CD4-positive, alpha-beta T cell (primary cell): ENCODE measurements around the gene CATSPER4. TPM values are rescaled to one million over a fixed set of nuclear protein-coding genes. Genes with fewer than 3 reads are reported as not detected.

ENCODE experiments used
- ATAC-seq: fragments of 200-7000 bp; cut with Tn5 transposase; one replicate; pipeline ENCODE4 v1.10.0; 2022; ENCODE audit warnings: mild to moderate bottlenecking; ENCODE audit not compliant: poor library complexity
- CTCF ChIA-PET: fragments of 350-600 bp; sonication (Branson Sonifier 250); formaldehyde crosslinking; loops from one replicate; lab custom pipeline; 2021; ENCODE audit warnings: antibody characterized with exemption, inconsistent platforms; lab: Charles Lee
- POLR2A ChIA-PET: fragments of 350-600 bp; sonication (Branson Sonifier 250); formaldehyde crosslinking; loops from one replicate; lab custom pipeline; 2021; ENCODE audit warnings: antibody characterized with exemption, inconsistent platforms; lab: Charles Lee
- DNase-seq, 14 experiments: peaks; one replicate each; pipeline ENCODE4 v3.0.0-alpha.2; 2013 to 2020; ENCODE audit warnings: mixed read lengths in 2 of 14
- H3K27ac ChIP-seq, 2 donors: one replicate each; pipeline versions ENCODE4 v1.5.1 to v1.7.0; 2013; ENCODE audit warnings: low read length in 2 of 2, low read depth in 1 of 2, mild to moderate bottlenecking in 1 of 2
- H3K27me3 ChIP-seq, 2 experiments: 1 replicate in 1 of 2; 2 replicates in 1 of 2; pipeline versions ENCODE4 v1.6.1 to v1.7.0; 2013; ENCODE audit warnings: low read length in 2 of 2, control low read depth in 1 of 2, mild to moderate bottlenecking in 1 of 2, moderate library complexity in 1 of 2; ENCODE audit not compliant: insufficient read depth in 2 of 2, control insufficient read depth in 1 of 2
- H3K36me3 ChIP-seq: one replicate; pipeline ENCODE4 v1.6.1; 2013; ENCODE audit warnings: low read length, control low read depth; ENCODE audit not compliant: insufficient read depth
- H3K4me1 ChIP-seq: one replicate; pipeline ENCODE4 v1.6.1; 2013; ENCODE audit warnings: low read length, control low read depth; ENCODE audit not compliant: insufficient read depth
- H3K4me3 ChIP-seq: one replicate; pipeline ENCODE4 v1.5.1; 2013; ENCODE audit warnings: mild to moderate bottlenecking, low read length, moderate library complexity
- H3K9me3 ChIP-seq, 2 experiments: 1 replicate in 1 of 2; 2 replicates in 1 of 2; pipeline versions ENCODE4 v1.6.1 to v1.7.0; 2013; ENCODE audit warnings: low read length in 2 of 2, mild to moderate bottlenecking in 2 of 2, control low read depth in 1 of 2, moderate library complexity in 1 of 2; ENCODE audit not compliant: control insufficient read depth in 1 of 2, insufficient read depth in 1 of 2
- H3K27ac Mint-ChIP-seq: one replicate; pipeline ENCODE4 v1.8.0; 2020; ENCODE audit warnings: mixed read lengths
- H3K27me3 Mint-ChIP-seq: one replicate; pipeline ENCODE4 v1.8.0; 2021; ENCODE audit warnings: mixed read lengths
- H3K36me3 Mint-ChIP-seq: one replicate; pipeline ENCODE4 v1.8.0; 2021; ENCODE audit warnings: low read depth, mixed read lengths
- H3K4me1 Mint-ChIP-seq: one replicate; pipeline ENCODE4 v1.8.0; 2021; ENCODE audit warnings: low read depth, mixed read lengths
- H3K4me3 Mint-ChIP-seq: one replicate; pipeline ENCODE4 v1.8.0; 2020; ENCODE audit warnings: mild to moderate bottlenecking, mixed read lengths
- H3K9me3 Mint-ChIP-seq: one replicate; pipeline ENCODE4 v1.8.0; 2020; ENCODE audit warnings: mixed read lengths
- intact Hi-C, 2 experiments: fragments of 100-400 bp; cut with DNase I in 1 of 2; cut with micrococcal nuclease in 1 of 2; formaldehyde crosslinking; loops; one replicate each; pipeline versions ENCODE4 v1.15.1 to v1.9.0; 2023 to 2025; cut with DNase I, micrococcal nuclease
- total RNA-seq, 174 experiments: library from RNA in 2 of 174; stranded (reverse) in 2 of 174; gene quantifications; one replicate each; pipeline ENCODE4 v1.2.3 and lab custom pipeline; 2021 to 2026
- TF ChIP-seq, protein P1 (sequence below): fragments of 200-600 bp; IDR thresholded peaks from one replicate; pipeline ENCODE4 v1.8.0; 2022; ENCODE audit warnings: antibody characterized with exemption, mild to moderate bottlenecking

The CATSPER4 gene
- total RNA-seq, 2 experiments from 2014 or later, result not detected

GRCh38 chr1:26158271-26158907, 32.0 kb upstream of the CATSPER4 start:
- Histone ChIP-seq H3K9me3 (no peaks in the 10 kb centered on the region), H3K4me1 (peaks cover 20% of the 10 kb centered on the region), H3K27ac (no peak overlapping the region), H3K4me3 (no peak overlapping the region), H3K36me3 (no peaks in the 10 kb centered on the region), H3K27me3 (peaks cover 26 to 41% of the 10 kb centered on the region in 2 experiments)
- no peaks in the 10 kb centered on the region for H3K9me3 Mint-ChIP-seq
- H3K4me1 Mint-ChIP-seq, result peaks cover 5% of the 10 kb centered on the region
- no peak overlapping the region for H3K27ac Mint-ChIP-seq
- no peak for DNase-seq
- TF ChIP-seq, protein P1, sequence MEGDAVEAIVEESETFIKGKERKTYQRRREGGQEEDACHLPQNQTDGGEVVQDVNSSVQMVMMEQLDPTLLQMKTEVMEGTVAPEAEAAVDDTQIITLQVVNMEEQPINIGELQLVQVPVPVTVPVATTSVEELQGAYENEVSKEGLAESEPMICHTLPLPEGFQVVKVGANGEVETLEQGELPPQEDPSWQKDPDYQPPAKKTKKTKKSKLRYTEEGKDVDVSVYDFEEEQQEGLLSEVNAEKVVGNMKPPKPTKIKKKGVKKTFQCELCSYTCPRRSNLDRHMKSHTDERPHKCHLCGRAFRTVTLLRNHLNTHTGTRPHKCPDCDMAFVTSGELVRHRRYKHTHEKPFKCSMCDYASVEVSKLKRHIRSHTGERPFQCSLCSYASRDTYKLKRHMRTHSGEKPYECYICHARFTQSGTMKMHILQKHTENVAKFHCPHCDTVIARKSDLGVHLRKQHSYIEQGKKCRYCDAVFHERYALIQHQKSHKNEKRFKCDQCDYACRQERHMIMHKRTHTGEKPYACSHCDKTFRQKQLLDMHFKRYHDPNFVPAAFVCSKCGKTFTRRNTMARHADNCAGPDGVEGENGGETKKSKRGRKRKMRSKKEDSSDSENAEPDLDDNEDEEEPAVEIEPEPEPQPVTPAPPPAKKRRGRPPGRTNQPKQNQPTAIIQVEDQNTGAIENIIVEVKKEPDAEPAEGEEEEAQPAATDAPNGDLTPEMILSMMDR, result no peak
- ChIA-PET CTCF (interaction anchor here (1.4 kb wide), 1 partner anchor 13 kb away, joined by 4 read pairs; no protein-coding TSS in a partner anchor), POLR2A (no interaction called here)
- intact Hi-C loops, result no loop called here
- peaks cover 55% of the 10 kb centered on the region for H3K27me3 Mint-ChIP-seq
- H3K36me3 Mint-ChIP-seq, result no peaks in the 10 kb centered on the region
- H3K4me3 Mint-ChIP-seq, result no peak overlapping the region
- no peak for ATAC-seq

DNA sequence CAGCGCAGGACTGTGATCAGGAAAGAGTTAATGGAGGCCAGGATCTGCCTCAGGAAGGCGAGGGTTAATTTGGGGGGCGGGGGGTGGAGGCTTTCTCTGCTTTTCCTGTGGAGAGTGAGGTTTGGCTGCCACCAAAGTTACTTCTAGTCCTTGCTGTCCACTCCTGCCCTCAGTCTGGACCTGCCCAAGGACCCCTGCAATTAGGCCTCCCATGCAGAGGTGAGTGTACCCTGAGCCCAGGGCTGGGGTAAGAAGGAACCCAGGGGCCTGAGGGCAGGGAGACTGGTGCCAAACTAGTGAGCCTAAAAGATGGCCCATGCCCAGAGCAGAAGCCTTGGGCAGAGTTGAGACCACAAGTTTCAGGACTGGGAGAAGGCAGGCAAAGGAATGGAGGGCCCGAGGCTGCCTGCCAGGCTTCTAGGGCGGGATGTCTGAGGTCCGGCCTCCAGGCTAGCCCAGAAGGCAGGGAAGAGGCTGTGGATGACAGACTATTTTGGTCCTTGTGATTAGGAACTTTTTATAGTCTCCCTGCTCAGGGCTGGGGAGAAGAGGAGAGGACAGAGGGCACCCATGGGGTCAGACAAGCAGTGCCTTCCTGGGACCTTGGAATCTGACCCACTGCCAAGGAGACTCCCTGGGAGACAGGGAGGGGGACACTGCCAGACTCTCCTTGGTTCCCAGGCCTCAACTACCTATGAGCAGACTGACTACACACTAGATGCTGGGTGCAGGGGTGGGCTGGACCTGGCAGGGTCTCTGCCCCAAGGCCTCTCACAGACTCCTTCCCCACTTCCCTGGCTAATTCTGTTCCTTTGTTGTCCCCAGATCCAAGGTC, 31.3 kb upstream of the CATSPER4 start, which contains the start of gene FAM110D:
FAM110D (plus strand) TSS at position 172 of the 835 bp plus-strand sequence. CDS start 2,213 bp downstream, outside the sequence.
- peaks cover 27% of the 10 kb centered on the region for H3K4me1 ChIP-seq
- DNase-seq (no peak), ATAC-seq (no peak)
- Mint-ChIP-seq H3K27ac (no peak within 1 kb of the TSS), H3K4me3 (peak within 1 kb of the TSS; percentile 51), H3K4me1 (peaks cover 5% of the 10 kb centered on the region), H3K9me3 (no peaks in the 10 kb centered on the region), H3K36me3 (no peaks in the 10 kb centered on the region), H3K27me3 (peaks cover 54% of the 10 kb centered on the region)
- ChIA-PET POLR2A (no interaction called here), CTCF (no interaction called here)
- intact Hi-C loops, result no loop called here
- H3K4me3 ChIP-seq, result no peak within 1 kb of the TSS
- TF ChIP-seq, protein P1, result no peak
- H3K27me3 ChIP-seq, result peaks cover 30 to 44% of the 10 kb centered on the region in 2 experiments
- H3K36me3 ChIP-seq, result no peaks in the 10 kb centered on the region
- H3K9me3 ChIP-seq, result no peaks in the 10 kb centered on the region
- H3K27ac ChIP-seq, result no peak within 1 kb of the TSS

- Histone ChIP-seq H3K27ac (no peak overlapping the region), H3K36me3 (no peaks in the 10 kb centered on the region), H3K27me3 (peaks cover 30 to 44% of the 10 kb centered on the region in 2 experiments), H3K4me3 (no peak overlapping the region), H3K4me1 (peaks cover 31% of the 10 kb centered on the region), H3K9me3 (no peaks in the 10 kb centered on the region)
- ChIA-PET CTCF (interaction anchor here (0.8 kb wide), 1 partner anchor 15 kb away, joined by 4 read pairs; no protein-coding TSS in a partner anchor), POLR2A (no interaction called here)
- TF ChIP-seq, protein P1, result no peak
- Mint-ChIP-seq H3K4me1 (peaks cover 5% of the 10 kb centered on the region), H3K36me3 (no peaks in the 10 kb centered on the region), H3K27me3 (peaks cover 51% of the 10 kb centered on the region), H3K9me3 (no peaks in the 10 kb centered on the region), H3K27ac (no peak overlapping the region), H3K4me3 (peak overlapping the region; percentile 51)
- ATAC-seq, result no peak
- no peak for DNase-seq
- intact Hi-C loops, result loop anchor here in 1 of 2 experiments (10.0 kb wide), 2 partner anchors 205 to 235 kb away; no protein-coding TSS in a partner anchor
Observed at GRCh38 chr1:26159743-26160039, 30.7 kb upstream of the CATSPER4 start.
